SU-DHL-6 (cell line): ENCODE results near the gene SPPL2A.

ENCODE experiments used
- EZH2phosphoT487 ChIP-seq: fragments of 200-600 bp; sonication (generic), shearing (Covaris generic); conservative IDR thresholded peaks from 2 replicates; pipeline ENCODE4 v1.6.1; 2018; ENCODE audit warnings: mild to moderate bottlenecking, antibody characterized with exemption, low read length, moderate library complexity, mixed read lengths
- TF ChIP-seq, protein P1 (sequence below): fragments of 200-600 bp; sonication (generic); IDR thresholded peaks from one replicate; pipeline ENCODE4 v1.5.1; 2017; ENCODE audit warnings: antibody characterized with exemption, mild to moderate bottlenecking, low read length, moderate library complexity; ENCODE audit not compliant: insufficient read depth, poor library complexity, severe bottlenecking

GRCh38 chr15:50750227-50750705 is 15.2 kb downstream of the SPPL2A start:
- TF ChIP-seq EZH2phosphoT487 = no peak
- TF ChIP-seq, protein P1, sequence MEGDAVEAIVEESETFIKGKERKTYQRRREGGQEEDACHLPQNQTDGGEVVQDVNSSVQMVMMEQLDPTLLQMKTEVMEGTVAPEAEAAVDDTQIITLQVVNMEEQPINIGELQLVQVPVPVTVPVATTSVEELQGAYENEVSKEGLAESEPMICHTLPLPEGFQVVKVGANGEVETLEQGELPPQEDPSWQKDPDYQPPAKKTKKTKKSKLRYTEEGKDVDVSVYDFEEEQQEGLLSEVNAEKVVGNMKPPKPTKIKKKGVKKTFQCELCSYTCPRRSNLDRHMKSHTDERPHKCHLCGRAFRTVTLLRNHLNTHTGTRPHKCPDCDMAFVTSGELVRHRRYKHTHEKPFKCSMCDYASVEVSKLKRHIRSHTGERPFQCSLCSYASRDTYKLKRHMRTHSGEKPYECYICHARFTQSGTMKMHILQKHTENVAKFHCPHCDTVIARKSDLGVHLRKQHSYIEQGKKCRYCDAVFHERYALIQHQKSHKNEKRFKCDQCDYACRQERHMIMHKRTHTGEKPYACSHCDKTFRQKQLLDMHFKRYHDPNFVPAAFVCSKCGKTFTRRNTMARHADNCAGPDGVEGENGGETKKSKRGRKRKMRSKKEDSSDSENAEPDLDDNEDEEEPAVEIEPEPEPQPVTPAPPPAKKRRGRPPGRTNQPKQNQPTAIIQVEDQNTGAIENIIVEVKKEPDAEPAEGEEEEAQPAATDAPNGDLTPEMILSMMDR = no peak
